LNCaP clone FGC (cell line): ENCODE data around the gene RADIL.

Experiments
- DNase-seq: peaks from one replicate; pipeline ENCODE4 v3.0.0-alpha.2; 2011; ENCODE audit warnings: low read depth
- H3K4me3 ChIP-seq: 2 replicates; pipeline ENCODE4 v1.5.1; 2011; ENCODE audit warnings: mild to moderate bottlenecking, low read depth, low read length, control low read depth
- TF ChIP-seq, protein P1 (sequence below): IDR thresholded peaks from 2 replicates; pipeline ENCODE4 v1.5.1; 2012; ENCODE audit warnings: mild to moderate bottlenecking; ENCODE audit not compliant: control insufficient read depth, insufficient read depth; ENCODE audit errors: extremely low read depth

Gene RADIL

GRCh38 chr7:4749363-4749762 lies 134.2 kb downstream of the RADIL start:
- no peak overlapping the region for H3K4me3 ChIP-seq
- TF ChIP-seq, protein P1, sequence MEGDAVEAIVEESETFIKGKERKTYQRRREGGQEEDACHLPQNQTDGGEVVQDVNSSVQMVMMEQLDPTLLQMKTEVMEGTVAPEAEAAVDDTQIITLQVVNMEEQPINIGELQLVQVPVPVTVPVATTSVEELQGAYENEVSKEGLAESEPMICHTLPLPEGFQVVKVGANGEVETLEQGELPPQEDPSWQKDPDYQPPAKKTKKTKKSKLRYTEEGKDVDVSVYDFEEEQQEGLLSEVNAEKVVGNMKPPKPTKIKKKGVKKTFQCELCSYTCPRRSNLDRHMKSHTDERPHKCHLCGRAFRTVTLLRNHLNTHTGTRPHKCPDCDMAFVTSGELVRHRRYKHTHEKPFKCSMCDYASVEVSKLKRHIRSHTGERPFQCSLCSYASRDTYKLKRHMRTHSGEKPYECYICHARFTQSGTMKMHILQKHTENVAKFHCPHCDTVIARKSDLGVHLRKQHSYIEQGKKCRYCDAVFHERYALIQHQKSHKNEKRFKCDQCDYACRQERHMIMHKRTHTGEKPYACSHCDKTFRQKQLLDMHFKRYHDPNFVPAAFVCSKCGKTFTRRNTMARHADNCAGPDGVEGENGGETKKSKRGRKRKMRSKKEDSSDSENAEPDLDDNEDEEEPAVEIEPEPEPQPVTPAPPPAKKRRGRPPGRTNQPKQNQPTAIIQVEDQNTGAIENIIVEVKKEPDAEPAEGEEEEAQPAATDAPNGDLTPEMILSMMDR = no peak
- DNase-seq = no peak
